HEK293 (cell line): Measurements from ENCODE around the gene USHBP1.
A peak's percentile ranks its signal among the peaks of the same experiment; 100 is the strongest.

Experiments used
- CTCF ChIA-PET: fragments of 350-600 bp; formaldehyde crosslinking; extraction: SDS; loops from one replicate; lab custom pipeline; 2021; ENCODE audit warnings: antibody characterized with exemption; lab: Yijun Ruan, JAX
- POLR2A ChIA-PET: fragments of 300-600 bp; formaldehyde crosslinking; extraction: SDS; loops from one replicate; lab custom pipeline; 2020; ENCODE audit warnings: antibody characterized with exemption, inconsistent platforms; lab: Yijun Ruan, JAX
- H3K27ac ChIP-seq: fragments of 200-500 bp; sonication (Bioruptor generic); 2 replicates; pipeline ENCODE4 v1.5.1; 2014; ENCODE audit warnings: low read depth, low read length, control low read depth, inconsistent platforms; ENCODE audit errors: extremely low read depth
- H3K36me3 ChIP-seq, 2 experiments: fragments of 200-500 bp in 1 of 2; sonication (Bioruptor generic) in 1 of 2; 1 replicate in 1 of 2; 2 replicates in 1 of 2; pipeline ENCODE4 v1.5.1; 2014 to 2017; ENCODE audit warnings: inconsistent platforms in 2 of 2, low read length in 2 of 2; ENCODE audit not compliant: control insufficient read depth in 2 of 2, insufficient read depth in 1 of 2
- H3K4me1 ChIP-seq: fragments of 200-500 bp; sonication (Bioruptor generic); 2 replicates; pipeline ENCODE4 v1.5.1; 2014; ENCODE audit warnings: mild to moderate bottlenecking, low read length, inconsistent platforms; ENCODE audit not compliant: control insufficient read depth, insufficient read depth
- H3K4me3 ChIP-seq: 2 replicates; pipeline ENCODE4 v1.5.1; 2011; ENCODE audit warnings: low read depth, mild to moderate bottlenecking, control low read depth, low read length, moderate library complexity
- H3K9me3 ChIP-seq: fragments of 200-500 bp; sonication (Bioruptor generic); 2 replicates; pipeline ENCODE4 v1.5.1; 2014; ENCODE audit warnings: low read depth, low read length, inconsistent platforms; ENCODE audit not compliant: control insufficient read depth, insufficient read depth
- AEBP2 ChIP-seq: fragments of 450-650 bp; formaldehyde crosslinking; IDR thresholded peaks from 2 replicates; pipeline ENCODE4 v1.5.1; 2016; ENCODE audit warnings: missing biosample characterization, missing genetic modification characterization, borderline replicate concordance
- ATF2 ChIP-seq: fragments of 450-650 bp; formaldehyde crosslinking; IDR thresholded peaks from 2 replicates; pipeline ENCODE4 v1.5.1; 2016; ENCODE audit warnings: missing biosample characterization, missing genetic modification characterization, low read depth
- BCL11B ChIP-seq: fragments of 450-650 bp; formaldehyde crosslinking; IDR thresholded peaks from 2 replicates; pipeline ENCODE4 v1.5.1; 2016; ENCODE audit warnings: low read depth, missing biosample characterization, missing genetic modification characterization
- GLIS1 ChIP-seq: fragments of 450-650 bp; formaldehyde crosslinking; IDR thresholded peaks from 2 replicates; pipeline ENCODE4 v1.5.1; 2016; ENCODE audit warnings: missing biosample characterization, missing genetic modification characterization
- IKZF3 ChIP-seq: fragments of 450-650 bp; IDR thresholded peaks from 2 replicates; pipeline ENCODE4 v1.5.0; 2018; ENCODE audit warnings: missing biosample characterization, mild to moderate bottlenecking, missing genetic modification characterization, moderate library complexity
- KLF1 ChIP-seq: fragments of 450-650 bp; formaldehyde crosslinking; IDR thresholded peaks from 2 replicates; pipeline ENCODE4 v1.5.1; 2016; ENCODE audit warnings: missing biosample characterization, missing genetic modification characterization
- KLF9 ChIP-seq: fragments of 450-650 bp; formaldehyde crosslinking; IDR thresholded peaks from 2 replicates; pipeline ENCODE4 v1.5.1; 2016; ENCODE audit warnings: missing biosample characterization, missing genetic modification characterization, low read depth
- OVOL3 ChIP-seq: fragments of 450-650 bp; formaldehyde crosslinking; IDR thresholded peaks from 2 replicates; pipeline ENCODE4 v1.5.1; 2016; ENCODE audit warnings: missing biosample characterization, missing genetic modification characterization
- PBX3 ChIP-seq: sonication (generic); formaldehyde crosslinking; IDR thresholded peaks from 2 replicates; pipeline ENCODE4 v1.8.1; 2022; ENCODE audit warnings: mild to moderate bottlenecking, moderate library complexity, missing genetic modification reagents
- TCF7L2 ChIP-seq: IDR thresholded peaks from 2 replicates; pipeline ENCODE4 v1.6.1; 2011; ENCODE audit warnings: low read depth, mild to moderate bottlenecking, inconsistent platforms, low read length, moderate library complexity, borderline replicate concordance
- ZBTB17 ChIP-seq: fragments of 450-650 bp; formaldehyde crosslinking; IDR thresholded peaks from 2 replicates; pipeline ENCODE4 v1.5.1; 2016; ENCODE audit warnings: missing biosample characterization, missing genetic modification characterization
- ZBTB7A ChIP-seq: fragments of 450-650 bp; formaldehyde crosslinking; IDR thresholded peaks from 2 replicates; pipeline ENCODE4 v1.5.1; 2016; ENCODE audit warnings: low read depth, missing biosample characterization, missing genetic modification characterization
- ZFHX2 ChIP-seq: fragments of 450-650 bp; formaldehyde crosslinking; conservative IDR thresholded peaks from 2 replicates; pipeline ENCODE4 v1.5.1; 2016; ENCODE audit warnings: missing biosample characterization, missing genetic modification characterization
- ZFP41 ChIP-seq: fragments of 450-650 bp; formaldehyde crosslinking; IDR thresholded peaks from 2 replicates; pipeline ENCODE4 v1.5.1; 2016; ENCODE audit warnings: missing biosample characterization, missing genetic modification characterization, borderline replicate concordance
- ZIC2 ChIP-seq: fragments of 450-650 bp; formaldehyde crosslinking; IDR thresholded peaks from 2 replicates; pipeline ENCODE4 v1.5.1; 2016; ENCODE audit warnings: missing biosample characterization, missing genetic modification characterization
- ZNF138 ChIP-seq: fragments of 450-650 bp; formaldehyde crosslinking; IDR thresholded peaks from 2 replicates; pipeline ENCODE4 v1.5.1; 2016; ENCODE audit warnings: missing biosample characterization, missing genetic modification characterization, borderline replicate concordance
- ZNF16 ChIP-seq: fragments of 450-650 bp; formaldehyde crosslinking; IDR thresholded peaks from 2 replicates; pipeline ENCODE4 v1.5.1; 2016; ENCODE audit warnings: low read depth, missing biosample characterization, missing genetic modification characterization
- ZNF18 ChIP-seq: fragments of 450-650 bp; formaldehyde crosslinking; IDR thresholded peaks from 2 replicates; pipeline ENCODE4 v1.5.1; 2016; ENCODE audit warnings: missing biosample characterization, missing genetic modification characterization
- ZNF280D ChIP-seq: fragments of 450-650 bp; formaldehyde crosslinking; IDR thresholded peaks from 2 replicates; pipeline ENCODE4 v1.5.1; 2016; ENCODE audit warnings: missing biosample characterization, missing genetic modification characterization
- ZNF394 ChIP-seq: fragments of 450-650 bp; formaldehyde crosslinking; IDR thresholded peaks from 2 replicates; pipeline ENCODE4 v1.5.1; 2016; ENCODE audit warnings: missing biosample characterization, missing genetic modification characterization, mild to moderate bottlenecking, moderate library complexity, borderline replicate concordance
- ZNF514 ChIP-seq: fragments of 450-650 bp; formaldehyde crosslinking; IDR thresholded peaks from 2 replicates; pipeline ENCODE4 v1.5.1; 2016; ENCODE audit warnings: missing biosample characterization, missing genetic modification characterization
- ZNF521 ChIP-seq: fragments of 450-650 bp; formaldehyde crosslinking; IDR thresholded peaks from 2 replicates; pipeline ENCODE4 v1.5.1; 2017; ENCODE audit warnings: missing biosample characterization, mild to moderate bottlenecking, missing genetic modification characterization
- ZNF704 ChIP-seq: fragments of 450-650 bp; formaldehyde crosslinking; IDR thresholded peaks from 2 replicates; pipeline ENCODE4 v1.5.1; 2016; ENCODE audit warnings: missing biosample characterization, missing genetic modification characterization

Gene USHBP1

GRCh38 chr19:17227798-17228367 is 36.7 kb downstream of the USHBP1 start (continued):
- TF ChIP-seq AEBP2 (tag by site-specific recombination), result no peak
- TF ChIP-seq IKZF3 (tag by site-specific recombination), result no peak
- TF ChIP-seq ZNF18 (tag by site-specific recombination), result no peak
- TF ChIP-seq TCF7L2, result no peak
- no peak for TF ChIP-seq KLF9

- peak within 1 kb of the TSS; percentile 76 for H3K4me3 ChIP-seq
- ChIA-PET POLR2A (interaction anchor here (0.6 to 5.5 kb wide), 10 partner anchors 10 to 150 kb away, joined by 3 to 61 read pairs (median 10); partner anchors contain the start of genes BABAM1, DDA1, MYO9B and NR2F6), CTCF (interaction anchor here (0.6 to 1.6 kb wide), 4 partner anchors 20 to 198 kb away, joined by 3 to 4 read pairs (median 3); no protein-coding TSS in a partner anchor)
- H3K9me3 ChIP-seq, result no peaks in the 10 kb centered on the region
- peaks cover 3 to 18% of the 10 kb centered on the region in 2 experiments; a peak in 2 of 3 replicates for H3K36me3 ChIP-seq
- H3K4me1 ChIP-seq, result no peaks in the 10 kb centered on the region
- peak within 1 kb of the TSS; percentile 47; the same call in 1 of the 2 replicates for H3K27ac ChIP-seq
- no peak for TF ChIP-seq ZNF514 (tag by site-specific recombination)
- TF ChIP-seq ZNF394 (tag by site-specific recombination), result peak; percentile 14
- TF ChIP-seq ZNF521 (tag by site-specific recombination), result no peak
- TF ChIP-seq ZFHX2, result peak; percentile 88
- peak; percentile 96 for TF ChIP-seq ZBTB17 (tag by site-specific recombination)
- TF ChIP-seq BCL11B (tag by site-specific recombination), result peak; percentile 48; the same call in 1 of the 2 replicates
- 0 out of 2 replicates have a peak, but pooled peaks have one; percentile 46 for TF ChIP-seq OVOL3
- no peak for TF ChIP-seq ZNF704 (tag by site-specific recombination)
- no peak for TF ChIP-seq ZNF138
- TF ChIP-seq ZFP41, result no peak
- TF ChIP-seq ZNF16 (tag by site-specific recombination), result no peak
- TF ChIP-seq PBX3 (CRISPR knock-in tag), result no peak
- TF ChIP-seq GLIS1 (tag by site-specific recombination), result peak; percentile 47
- TF ChIP-seq ZIC2 (tag by site-specific recombination), result peak; percentile 67
- 0 out of 2 replicates have a peak, but pooled peaks have one; percentile 41 for TF ChIP-seq ATF2 (tag by site-specific recombination)
- 0 out of 2 replicates have a peak, but pooled peaks have one; percentile 6 for TF ChIP-seq KLF1 (tag by site-specific recombination)
- TF ChIP-seq ZBTB7A (tag by site-specific recombination), result peak; percentile 87
- no peak for TF ChIP-seq ZNF280D
These were observed 38.3 kb downstream of the USHBP1 start, which contains the start of gene OCEL1 for GRCh38 chr19:17226002-17226933. TSS of gene OCEL1 (plus strand) at chr19:17226226. CDS start at chr19:17226248, 22 bp downstream.
